T47D (cell line): ENCODE data around the gene CA7.
A peak's percentile ranks its signal among the peaks of the same experiment; 100 is the strongest.
"Not testable (repeated sequence)": the region's sequence is repeated elsewhere in the genome, so short reads cannot be mapped to it uniquely, and the experiment has no call there.

Experiments
- DNase-seq, 2 experiments: peaks; one replicate each; pipeline versions ENCODE4 v3.0.0 to v3.0.0-alpha.2; 2011 to 2012; ENCODE audit warnings: low read depth in 1 of 2, low spot score in 1 of 2
- JUND ChIP-seq: IDR thresholded peaks from 2 replicates; pipeline ENCODE4 v1.6.1; 2012; ENCODE audit warnings: low read depth
- in situ Hi-C: cut with HindIII; loops from 2 replicates; pipeline ENCODE4 v1.10.0; 2016; ENCODE audit warnings: low sequenced_read_pairs, low pct_unique_long_range_greater_than_20kb

The CA7 gene

DNA sequence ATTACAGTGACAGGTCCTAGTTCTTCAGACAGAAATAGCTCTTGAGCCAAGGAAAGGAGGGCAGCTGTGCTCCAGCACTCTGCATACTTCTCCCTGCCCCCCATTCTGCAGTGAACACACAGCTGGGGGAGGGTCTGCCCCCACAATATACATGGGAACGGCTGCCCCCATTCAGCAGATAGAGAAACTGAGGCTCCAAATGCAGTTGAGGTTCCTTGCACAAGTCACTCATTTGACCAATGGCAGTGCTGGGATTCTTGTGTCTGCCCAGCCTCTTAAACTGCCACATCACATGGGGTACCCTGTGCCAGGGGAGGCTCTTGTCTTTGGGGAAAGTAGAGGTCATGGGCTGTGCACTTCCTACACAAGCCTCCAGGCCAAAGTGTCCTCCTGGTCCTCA lies 25.2 kb downstream of the CA7 start:
- TF ChIP-seq JUND, result no peak
- DNase-seq, result no peak
- in situ Hi-C loops, result no loop called here

GRCh38 chr16:66871363-66871762 lies 27.1 kb downstream of the CA7 start:
- in situ Hi-C loops, result not testable (repeated sequence)

GRCh38 chr16:66871840-66872239 lies 27.6 kb downstream of the CA7 start:
- no peak for DNase-seq
- in situ Hi-C loops, result no loop called here
- no peak for TF ChIP-seq JUND

More at GRCh38 chr16:66871363-66871762, 27.1 kb downstream of the CA7 start:
- not testable (repeated sequence) for DNase-seq

DNA sequence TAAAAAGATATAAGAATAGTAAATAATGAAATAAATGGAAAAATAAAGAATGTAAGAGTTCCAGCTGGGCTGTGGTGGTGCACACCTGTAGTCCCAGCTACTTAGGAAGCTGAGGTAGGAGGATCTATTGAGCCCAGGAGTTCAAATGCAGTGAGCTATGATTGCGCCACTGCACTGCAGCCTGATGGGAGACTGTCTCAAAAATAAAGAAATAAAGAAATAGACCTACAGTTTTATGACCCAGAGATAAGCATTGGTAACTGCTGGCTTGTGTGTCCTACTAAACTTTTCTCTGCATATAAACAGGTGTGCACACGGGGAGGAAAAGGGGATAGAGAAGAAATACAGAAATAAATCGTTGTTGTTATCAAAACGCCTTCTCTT lies 28.3 kb downstream of the CA7 start:
- DNase-seq, result no peak
- TF ChIP-seq JUND, result no peak
- in situ Hi-C loops, result no loop called here

GRCh38 chr16:66872943-66873684 lies 28.9 kb downstream of the CA7 start:
- in situ Hi-C loops, result no loop called here
- peak; percentile 68 to 89 for DNase-seq
- TF ChIP-seq JUND, result no peak

GRCh38 chr16:66873685-66874055 lies 29.5 kb downstream of the CA7 start:
- in situ Hi-C loops, result no loop called here
- TF ChIP-seq JUND, result no peak

DNA sequence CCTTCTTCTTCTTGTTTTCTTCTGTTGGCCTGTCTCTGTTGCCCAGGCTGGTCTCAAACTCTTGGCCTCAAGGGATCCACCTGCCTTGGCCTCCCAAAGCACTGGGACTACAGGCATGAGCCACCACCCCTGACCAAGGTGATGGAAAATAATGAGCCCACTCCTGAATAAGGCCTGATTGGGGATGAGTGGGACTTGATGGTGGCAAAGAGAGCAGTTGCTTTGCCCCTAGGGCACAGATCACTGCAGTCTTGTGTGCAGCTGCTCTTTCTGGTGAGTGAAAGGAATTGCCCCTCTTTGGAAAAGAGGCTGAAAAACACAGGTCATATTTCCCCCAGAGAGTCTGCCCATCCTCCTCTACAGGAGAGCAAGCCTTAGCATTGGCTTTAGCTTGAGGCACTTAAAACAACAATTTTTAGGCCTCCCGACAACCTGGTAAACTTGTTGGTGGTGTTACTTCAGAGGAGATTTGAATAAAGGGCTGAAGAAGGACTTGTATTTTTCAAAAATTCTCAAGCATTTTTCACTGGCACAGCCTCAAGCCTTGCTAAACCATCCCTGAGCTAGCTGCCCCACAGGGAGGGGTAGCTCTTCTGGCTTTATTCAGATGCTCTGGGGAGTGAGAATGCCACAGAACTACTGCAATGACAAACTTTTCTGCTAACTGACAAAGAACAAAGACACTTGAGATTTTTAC lies 30.0 kb downstream of the CA7 start:
- in situ Hi-C loops, result no loop called here

More at GRCh38 chr16:66873685-66874055, 29.5 kb downstream of the CA7 start:
- peak in 1 of 2 experiments; percentile 81 for DNase-seq

DNA sequence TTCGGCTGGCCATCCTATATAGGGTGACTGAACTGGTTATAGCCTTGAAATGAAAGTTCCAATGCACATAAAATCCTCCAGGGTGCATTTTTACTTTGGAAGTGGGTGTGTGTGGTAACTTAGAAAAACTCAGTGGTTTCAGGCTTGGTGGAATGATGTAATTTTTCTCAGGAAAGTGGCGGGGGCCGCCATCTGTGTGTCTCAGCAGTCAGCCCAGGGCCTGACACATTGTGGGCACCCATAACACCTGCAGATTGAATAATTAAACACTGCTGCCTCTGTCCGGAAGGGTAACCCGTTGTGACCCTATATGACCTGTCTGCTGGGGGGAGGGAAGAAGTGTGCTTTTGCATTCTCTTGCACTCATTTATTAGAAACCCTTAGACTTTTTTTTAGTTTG lies 33.9 kb downstream of the CA7 start:
- DNase-seq, result no peak
- in situ Hi-C loops, result no loop called here
- TF ChIP-seq JUND, result no peak

More for the DNA sequence above, 30.0 kb downstream of the CA7 start:
- peak in 1 of 2 experiments; percentile 82 for DNase-seq
- no peak for TF ChIP-seq JUND

DNA sequence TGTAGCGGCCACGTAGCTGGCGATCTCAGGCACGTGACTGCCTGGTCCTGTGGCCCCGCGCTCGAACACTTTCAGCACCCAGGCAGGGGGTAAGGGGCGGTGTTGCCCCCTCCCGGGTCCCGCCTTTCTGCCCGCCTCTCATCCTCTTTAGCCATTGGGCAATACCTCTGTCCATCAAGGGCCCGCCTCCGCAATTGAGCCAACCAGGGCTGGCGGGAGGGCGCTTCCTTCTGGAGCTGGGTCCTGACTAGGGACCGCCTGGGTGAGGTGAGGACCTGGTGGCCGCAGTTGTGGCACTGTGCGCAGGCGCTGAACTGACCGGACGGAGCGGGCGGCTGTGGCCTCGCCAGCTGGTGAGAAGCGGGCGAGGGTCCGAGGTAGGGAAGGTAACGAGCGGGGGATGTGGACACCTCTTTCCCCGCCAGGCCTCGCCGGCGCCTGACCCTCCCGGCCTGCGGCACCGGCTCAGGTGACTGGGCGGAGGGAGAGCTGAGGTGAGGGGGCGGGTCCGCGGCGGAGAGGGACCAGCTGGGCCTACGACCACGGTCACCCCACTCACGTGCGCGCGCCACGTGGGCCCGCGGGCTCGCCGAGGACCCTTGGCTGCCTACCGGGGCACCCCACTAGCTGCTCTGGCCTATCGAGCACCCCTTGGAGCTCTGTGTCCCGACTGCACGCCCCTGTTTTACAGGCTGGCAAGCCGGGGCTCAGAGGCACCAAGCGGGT lies 36.2 kb downstream of the CA7 start, which contains the start of gene PDP2:
PDP2 (plus strand) TSS at position 228 of the 726 bp plus-strand sequence. CDS start 3,770 bp downstream, outside the sequence.
- in situ Hi-C loops, result no loop called here
- no peak for TF ChIP-seq JUND
- peak; percentile 58 to 96 for DNase-seq

- in situ Hi-C loops, result no loop called here
- no peak for DNase-seq
- no peak for TF ChIP-seq JUND
Observed at GRCh38 chr16:66881014-66881417, 36.8 kb downstream of the CA7 start.

GRCh38 chr16:66881560-66881959 lies 37.3 kb downstream of the CA7 start:
- in situ Hi-C loops, result no loop called here
- no peak for TF ChIP-seq JUND
- no peak for DNase-seq

GRCh38 chr16:66881964-66882508 lies 37.8 kb downstream of the CA7 start:
- TF ChIP-seq JUND, result no peak
- in situ Hi-C loops, result no loop called here
- DNase-seq, result no peak
